GM18520 (cell line): ENCODE results near the gene WDR33.
"Not testable (repeated sequence)": the region's sequence is repeated elsewhere in the genome, so short reads cannot be mapped to it uniquely, and the experiment has no call there.

Experiments
- ATAC-seq: cut with Tn5 transposase; IDR thresholded peaks from one replicate; pipeline ENCODE4 v1.9.1; 2021; ENCODE audit not compliant: unreplicated experiment

Gene WDR33

GRCh38 chr2:127811397-127812321, 688 bp upstream of the WDR33 start:
- no peak for ATAC-seq

GRCh38 chr2:127810156-127810618, 784 bp downstream of the WDR33 start:
- ATAC-seq, result no peak

DNA sequence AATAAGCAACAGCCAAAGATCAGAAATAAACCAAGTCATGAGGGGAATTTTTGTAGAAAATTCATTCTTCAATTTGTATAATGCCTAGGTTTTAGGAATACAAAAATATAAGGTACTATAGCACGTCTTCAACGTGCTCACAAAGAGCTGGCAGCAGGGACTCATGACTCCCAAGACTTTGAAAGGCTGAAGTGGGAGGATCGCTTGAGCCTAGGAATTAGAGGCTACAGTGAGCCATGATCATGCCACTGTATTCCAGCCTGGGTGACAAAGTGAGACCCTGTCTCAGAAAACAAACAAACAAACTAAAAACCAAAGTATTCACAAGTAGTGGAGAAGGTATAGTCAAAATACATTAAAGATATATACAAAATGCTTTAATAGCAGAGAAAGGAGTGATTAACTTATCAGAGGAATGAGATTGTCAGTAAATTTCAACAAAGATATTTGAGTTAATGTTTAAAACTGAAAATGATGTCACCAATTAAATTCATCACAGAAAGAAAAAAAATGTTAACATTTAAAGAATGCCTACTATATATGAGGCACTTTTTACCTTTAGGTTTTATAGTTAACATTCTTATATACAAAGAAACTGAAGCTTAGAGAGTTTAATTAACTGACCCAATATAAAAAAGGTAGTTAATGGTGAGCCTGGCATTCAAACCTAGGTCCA, 3.2 kb downstream of the WDR33 start:
- no peak for ATAC-seq

DNA sequence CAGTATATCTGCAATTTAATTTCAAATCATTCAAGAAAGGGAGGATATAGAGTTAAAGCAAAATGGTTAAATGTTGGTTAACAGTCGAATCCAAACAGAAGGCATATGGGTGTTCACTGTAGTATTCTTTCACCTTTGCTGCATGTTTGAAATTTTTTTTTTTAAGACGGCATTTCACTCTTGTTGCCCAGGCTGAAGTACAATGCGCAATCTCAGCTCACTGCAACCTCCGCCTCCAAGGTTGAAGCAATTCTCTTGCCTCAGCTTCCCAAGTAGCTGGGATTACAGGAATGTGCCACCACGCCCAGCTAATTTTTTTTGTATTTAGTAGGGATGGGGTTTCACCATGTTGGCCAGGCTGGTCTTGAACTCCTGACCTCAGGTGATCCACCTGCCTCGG, 4.1 kb downstream of the WDR33 start:
- not testable (repeated sequence) for ATAC-seq

- ATAC-seq, result no peak
Observed at GRCh38 chr2:127805491-127805890, 5.5 kb downstream of the WDR33 start.

- ATAC-seq, result no peak
Observed at GRCh38 chr2:127799926-127800325, 11.0 kb downstream of the WDR33 start.

DNA sequence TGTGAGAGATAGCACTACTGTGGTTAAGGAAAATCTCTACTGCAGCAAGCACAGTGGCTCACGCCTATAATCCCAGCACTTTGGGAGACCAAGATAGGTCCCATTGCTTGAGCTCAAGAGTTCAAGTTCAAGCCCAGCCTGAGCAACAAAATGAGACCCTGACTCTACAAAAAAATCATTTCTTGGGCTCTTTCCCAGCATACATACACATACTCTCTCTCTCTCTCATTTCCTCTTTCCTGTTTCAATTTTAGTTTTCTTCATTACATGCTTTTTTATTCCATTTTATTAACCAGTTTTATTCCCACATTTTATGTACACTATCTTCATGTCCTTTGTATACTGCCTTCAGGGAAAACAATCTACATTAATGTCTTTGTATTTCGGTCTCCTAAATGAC, 14.6 kb downstream of the WDR33 start:
- no peak for ATAC-seq

DNA sequence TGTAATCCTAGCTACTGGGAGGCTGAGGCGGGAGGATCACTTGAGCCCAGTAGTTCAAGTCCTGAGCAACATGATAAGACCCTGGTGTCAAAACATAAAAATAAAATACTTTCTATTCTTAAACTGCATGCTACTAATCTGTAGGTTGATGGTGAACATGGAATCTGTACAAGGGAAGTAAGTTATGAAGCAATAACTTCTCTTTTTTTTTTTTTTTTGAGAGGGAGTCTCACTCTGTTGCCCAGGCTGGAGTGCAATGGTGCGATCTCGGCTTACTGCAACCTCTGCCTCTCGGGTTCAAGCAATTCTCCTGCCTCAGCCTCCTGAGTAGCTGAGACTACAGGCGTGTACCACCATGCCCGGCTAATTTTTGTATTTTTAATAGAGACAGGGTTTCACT, 16.1 kb downstream of the WDR33 start:
- not testable (repeated sequence) for ATAC-seq

DNA sequence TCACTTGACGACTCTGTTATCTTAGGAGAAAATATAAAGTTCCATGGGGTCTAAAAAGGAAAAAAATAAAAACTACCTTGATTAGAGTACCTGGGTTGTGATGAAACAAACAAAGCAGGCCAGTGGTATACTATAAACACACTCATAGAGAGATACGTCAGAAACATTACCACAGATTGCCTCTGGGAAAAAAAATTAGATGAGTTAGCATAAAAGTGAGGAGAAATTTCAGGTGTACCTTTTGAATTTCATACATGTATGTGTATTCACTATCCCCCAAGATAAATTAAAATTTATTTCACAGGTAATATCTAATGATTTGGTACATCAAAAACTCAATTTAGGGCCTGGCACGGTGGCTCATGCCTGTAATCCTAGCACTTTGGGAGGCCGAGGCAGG, 18.2 kb downstream of the WDR33 start:
- no peak for ATAC-seq

- ATAC-seq, result no peak
Observed at GRCh38 chr2:127790694-127791529, 20.1 kb downstream of the WDR33 start.

DNA sequence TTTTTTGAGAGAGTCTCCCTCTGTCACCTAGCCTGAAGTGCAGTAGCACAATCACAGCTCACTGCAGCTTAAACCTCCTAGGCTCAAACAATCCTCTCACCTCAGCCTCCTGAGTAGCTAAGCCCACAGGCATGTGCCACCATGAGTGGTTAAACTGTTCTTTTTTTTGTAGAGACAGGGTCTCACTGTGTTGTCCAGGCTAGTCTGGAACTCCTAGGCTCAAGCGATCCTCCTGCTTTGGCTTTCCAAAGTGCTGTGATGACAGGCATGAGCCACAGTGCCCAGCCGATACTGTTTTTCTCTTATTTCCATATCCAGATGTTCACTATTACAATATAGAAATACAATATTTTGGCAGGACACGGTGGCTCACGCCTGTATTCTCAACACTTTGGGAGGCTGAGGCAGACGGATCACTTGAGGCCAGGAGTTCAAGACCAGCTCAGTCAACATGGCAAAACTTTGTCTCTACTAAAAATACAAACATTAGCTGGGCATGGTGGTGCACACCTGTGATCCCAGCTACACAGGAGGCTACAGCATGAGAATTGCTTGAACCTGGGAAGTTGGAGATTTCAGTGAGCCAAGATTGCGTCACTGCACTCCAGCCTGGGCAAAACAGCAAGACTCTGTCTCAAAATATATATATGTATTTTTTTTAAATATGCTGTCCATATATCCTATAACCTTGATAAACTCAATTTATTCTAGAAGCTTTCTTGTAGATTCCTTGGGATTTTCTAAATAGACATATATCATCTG, 24.7 kb downstream of the WDR33 start:
- no peak for ATAC-seq

DNA sequence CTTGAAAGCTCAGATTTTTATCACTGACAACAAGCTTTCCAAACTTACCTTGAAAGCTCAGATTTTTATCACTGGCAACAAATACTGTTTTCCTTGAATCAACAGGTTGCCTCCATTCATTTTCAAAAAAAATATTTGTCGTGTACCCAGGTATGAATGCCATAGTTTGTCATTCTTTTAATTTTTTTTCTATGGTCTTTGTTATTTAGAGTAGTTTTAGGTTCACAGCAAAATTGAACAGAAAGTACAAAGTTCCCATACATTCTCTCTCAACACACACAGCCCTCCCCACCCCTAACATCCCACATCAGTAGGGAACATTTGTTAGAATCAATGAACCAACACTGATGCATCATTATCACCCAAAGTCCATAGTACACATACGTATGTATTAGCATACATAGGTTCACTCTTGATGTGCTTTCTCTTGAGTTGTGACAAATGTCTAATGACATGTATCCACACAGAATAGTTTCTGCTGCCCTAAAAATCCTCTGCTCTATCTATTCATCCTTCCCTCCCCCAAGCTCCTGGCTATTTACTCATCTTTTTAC, 25.9 kb downstream of the WDR33 start:
- ATAC-seq, result no peak

DNA sequence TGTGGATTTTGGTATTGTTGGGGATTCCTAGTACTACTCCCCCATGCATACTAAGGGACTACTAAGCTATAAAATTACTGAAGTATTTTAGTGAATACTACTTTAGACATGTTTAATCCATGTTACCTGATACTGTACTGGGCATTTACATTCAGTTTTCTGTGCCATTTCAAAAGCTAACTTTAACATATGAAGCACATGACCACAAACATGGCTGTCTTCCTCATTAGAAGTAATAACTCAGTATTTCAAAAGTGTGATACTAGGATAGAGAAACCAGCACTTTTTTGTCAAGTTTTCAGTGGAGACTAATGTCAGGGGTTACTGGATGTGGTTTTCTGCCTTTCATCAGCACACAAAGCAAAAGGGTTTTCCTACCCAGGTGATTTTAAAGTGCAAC, 27.9 kb downstream of the WDR33 start:
- no peak for ATAC-seq

DNA sequence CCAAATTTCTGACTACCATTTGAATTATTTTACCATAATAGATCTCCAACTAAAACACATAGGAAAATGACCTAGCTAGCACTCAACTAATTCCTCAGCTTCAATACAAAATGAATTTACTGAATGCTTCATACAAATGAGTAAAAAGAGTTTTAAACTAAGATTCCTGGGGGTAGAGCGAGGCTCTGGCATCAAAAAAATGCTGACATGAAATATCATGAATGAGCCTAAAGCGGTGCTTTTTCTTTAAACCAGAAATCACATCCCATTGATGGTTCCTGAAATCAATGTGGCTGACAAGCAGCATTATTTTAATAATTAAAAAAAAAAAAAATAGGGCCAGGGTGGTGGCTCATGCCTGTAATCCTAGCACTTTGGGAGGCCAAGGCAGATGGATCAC, 32.1 kb downstream of the WDR33 start:
- ATAC-seq, result no peak

DNA sequence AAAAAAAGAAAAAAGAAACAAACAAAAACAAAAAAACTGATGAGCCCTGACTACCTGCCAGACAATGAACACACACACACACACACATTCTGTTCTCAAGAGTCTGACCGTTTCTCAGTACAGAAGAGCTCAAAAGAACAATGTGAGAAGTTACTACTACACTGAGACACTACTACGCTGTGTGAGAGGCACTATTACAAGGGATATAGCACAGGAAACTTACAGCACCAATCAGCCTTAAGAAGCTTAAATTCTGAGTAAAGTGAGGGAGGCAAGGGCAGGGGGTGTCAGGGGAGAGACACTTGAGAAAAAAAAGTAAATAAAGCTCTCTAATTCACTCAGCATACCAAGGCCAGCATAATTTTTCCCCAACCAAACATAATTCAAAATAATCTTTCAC, 32.5 kb downstream of the WDR33 start:
- no peak for ATAC-seq

GRCh38 chr2:127776122-127776780, 34.7 kb downstream of the WDR33 start:
- no peak for ATAC-seq

GRCh38 chr2:127771756-127772155, 39.2 kb downstream of the WDR33 start:
- ATAC-seq, result no peak

- no peak for ATAC-seq
Observed at GRCh38 chr2:127770973-127771735, 39.8 kb downstream of the WDR33 start.

- ATAC-seq, result not testable (repeated sequence)
Observed at GRCh38 chr2:127770534-127770933, 40.4 kb downstream of the WDR33 start.
